Peyer's patch (tissue), 4 donors: ENCODE data around the gene NCF2. TPM values are rescaled to one million over a fixed set of nuclear protein-coding genes. Genes with fewer than 3 reads are reported as not detected.

ENCODE experiments used
- DNase-seq, 3 donors: peaks; one replicate each; pipeline ENCODE4 v3.0.0-alpha.2; 2017 to 2019
- H3K27ac ChIP-seq, 4 donors: fragments of 200-600 bp; sonication (generic); one replicate each; pipeline ENCODE4 v1.5.1; 2016 to 2019
- H3K27me3 ChIP-seq, 2 donors: fragments of 200-600 bp; sonication (generic); one replicate each; pipeline ENCODE4 v1.5.1; 2019
- H3K36me3 ChIP-seq, 3 donors: fragments of 200-600 bp; sonication (generic); one replicate each; pipeline ENCODE4 v1.5.1; 2016 to 2019
- H3K4me1 ChIP-seq, 4 donors: fragments of 200-600 bp; sonication (generic); one replicate each; pipeline ENCODE4 v1.5.1; 2016 to 2019
- H3K4me3 ChIP-seq, 4 donors: fragments of 200-600 bp; sonication (generic); 1 replicate in 3 of 4; 2 replicates in 1 of 4; pipeline ENCODE4 v1.5.1; 2016 to 2019; ENCODE audit warnings: mild to moderate bottlenecking in 1 of 4
- H3K9me3 ChIP-seq, 4 donors: fragments of 200-600 bp; sonication (generic); one replicate each; pipeline ENCODE4 v1.5.1; 2016 to 2019; ENCODE audit warnings: mild to moderate bottlenecking in 1 of 4
- CTCF ChIP-seq, 6 experiments: fragments of 450-650 bp in 4 of 6; fragments of 200-600 bp in 2 of 6; sonication (generic) in 1 of 6; IDR thresholded peaks; one replicate each; pipeline ENCODE4 v1.5.1; 2017 to 2019; ENCODE audit warnings: antibody characterized with exemption in 6 of 6, mild to moderate bottlenecking in 3 of 6, moderate library complexity in 1 of 6
- POLR2A ChIP-seq, 2 donors: fragments of 450-650 bp; IDR thresholded peaks; one replicate each; pipeline ENCODE4 v1.5.1; 2017; ENCODE audit warnings: antibody characterized with exemption in 2 of 2, mild to moderate bottlenecking in 2 of 2, moderate library complexity in 2 of 2
- total RNA-seq, 4 donors: library from RNA; depleted of rRNA; stranded (reverse); fragments of >200 nt; gene quantifications; one replicate each; pipeline ENCODE4 v1.1.0, GENCODE V29; 2016

NCF2 gene
- total RNA-seq, 4 donors from 2014 or later = 1.6 to 13.2 (median 5.6) TPM

- Histone ChIP-seq H3K36me3 (no peaks in the 10 kb centered on the region), H3K4me1 (peaks cover 0 to 4% (median 0%) of the 10 kb centered on the region in 4 donors), H3K4me3 (no peak overlapping the region), H3K27me3 (no peaks in the 10 kb centered on the region), H3K9me3 (no peaks in the 10 kb centered on the region), H3K27ac (no peak overlapping the region)
- TF ChIP-seq CTCF (IDR thresholded peaks at IDR 0.05) (no peak), POLR2A (IDR thresholded peaks at IDR 0.05) (no peak)
- no peak for DNase-seq
Observed at GRCh38 chr1:183512450-183512849, 77.8 kb downstream of the NCF2 start.

- Histone ChIP-seq H3K27me3 (no peaks in the 10 kb centered on the region), H3K4me3 (no peak overlapping the region), H3K36me3 (no peaks in the 10 kb centered on the region), H3K27ac (no peak overlapping the region), H3K4me1 (peaks cover 0 to 9% (median 0%) of the 10 kb centered on the region in 4 donors), H3K9me3 (no peaks in the 10 kb centered on the region)
- TF ChIP-seq POLR2A (IDR thresholded peaks at IDR 0.05) = no peak
- no peak for TF ChIP-seq CTCF (IDR thresholded peaks at IDR 0.05)
- DNase-seq = no peak
Observed at GRCh38 chr1:183508694-183509093, 81.6 kb downstream of the NCF2 start.

GRCh38 chr1:183506561-183506960 is 83.7 kb downstream of the NCF2 start:
- Histone ChIP-seq H3K4me1 (peaks cover 0 to 5% (median 0%) of the 10 kb centered on the region in 4 donors), H3K27ac (no peak overlapping the region), H3K4me3 (no peak overlapping the region), H3K9me3 (no peaks in the 10 kb centered on the region), H3K36me3 (no peaks in the 10 kb centered on the region), H3K27me3 (no peaks in the 10 kb centered on the region)
- DNase-seq = no peak
- TF ChIP-seq CTCF (IDR thresholded peaks at IDR 0.05) (no peak), POLR2A (IDR thresholded peaks at IDR 0.05) (no peak)

Other genes starting within 250 kb of the NCF2 start
- under 1 TPM in 3 of 4 donors, not detected in 1; 0.13 to 0.83 (median 0.66) TPM for gene NMNAT2, start 172.1 kb downstream of the NCF2 start, total RNA-seq
- gene SMG7, start 118.0 kb downstream of the NCF2 start, total RNA-seq = 10 to 100 TPM; 46.2 to 72.7 (median 54.3) TPM
- 10 to 100 TPM; 57.9 to 86.7 (median 67.9) TPM for gene ARPC5, start 45.3 kb upstream of the NCF2 start, total RNA-seq
- gene APOBEC4, start 62.9 kb upstream of the NCF2 start, total RNA-seq = under 1 TPM in 1 of 4 donors, not detected in 3; 0.85 TPM
- gene RGL1, start 214.7 kb upstream of the NCF2 start, total RNA-seq = 10 to 100 TPM in 3 of 4 donors, 1 to 10 TPM in 1; 8.9 to 32.2 (median 13.2) TPM